Measurements from ENCODE around the gene TP53BP1.
A peak's percentile ranks its signal among the peaks of the same experiment; 100 is the strongest.

Gene TP53BP1

DNA sequence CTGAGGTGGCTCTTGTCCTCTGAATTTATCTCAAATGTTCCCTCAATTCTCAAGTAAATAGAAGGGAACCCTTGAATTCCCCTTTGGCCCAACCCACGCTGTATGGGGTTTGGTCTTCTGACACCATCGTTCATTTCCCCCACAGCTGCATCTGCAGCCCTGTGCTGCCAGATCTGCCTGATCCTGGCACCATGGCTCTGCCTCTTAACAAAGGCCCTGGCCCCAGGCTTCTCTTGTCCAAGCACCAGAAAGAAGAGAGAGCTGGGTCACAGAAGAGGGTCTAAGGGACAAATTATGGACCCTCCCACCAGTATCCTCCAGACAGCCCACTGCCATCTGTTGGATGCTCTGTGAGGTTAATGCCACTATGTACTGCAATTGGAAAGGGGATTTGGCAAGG, 26.2 kb upstream of the TP53BP1 start:
- TF ChIP-seq EZH2phosphoT487 (IDR thresholded peaks at IDR 0.05; ENCODE audit: borderline replicate concordance, low read length) (no peak), CTCF (IDR thresholded peaks at IDR 0.05; ENCODE audit: low read depth, low read length, poor library complexity, severe bottlenecking) (no peak)
- Histone ChIP-seq H3K27me3 (ENCODE audit: control insufficient read depth, low read length) (peaks cover 13% of the 10 kb centered on the region), H3K9me3 (ENCODE audit: control insufficient read depth, insufficient read depth, low read length) (no peaks in the 10 kb centered on the region), H3K9me2 (replicated peaks; ENCODE audit: control insufficient read depth, low read length) (no peaks in the 10 kb centered on the region), H3K4me3 (ENCODE audit: low read length) (no peak overlapping the region), H3K27ac (ENCODE audit: low read depth, low read length) (no peak overlapping the region), H3K4me1 (ENCODE audit: control insufficient read depth, low read length) (peaks cover 23% of the 10 kb centered on the region), H3K79me2 (ENCODE audit: control insufficient read depth, low read length) (no peaks in the 10 kb centered on the region), H4K20me1 (ENCODE audit: control insufficient read depth, insufficient read depth, low read depth, low read length) (no peaks in the 10 kb centered on the region), H3K4me2 (ENCODE audit: low read length) (peak overlapping the region; percentile 50; the same call in 1 of the 2 replicates), H3F3A (ENCODE audit: control insufficient read depth, insufficient read depth) (no peaks in the 10 kb centered on the region), H3K36me3 (ENCODE audit: control insufficient read depth, low read length) (no peaks in the 10 kb centered on the region)

- H3K4me2 ChIP-seq (ENCODE audit: low read length): peak overlapping the region; percentile 50
- TF ChIP-seq CTCF (IDR thresholded peaks at IDR 0.05; ENCODE audit: low read depth, low read length, poor library complexity, severe bottlenecking) (no peak), EZH2phosphoT487 (IDR thresholded peaks at IDR 0.05; ENCODE audit: borderline replicate concordance, low read length) (no peak)
- H3K79me2 ChIP-seq (ENCODE audit: control insufficient read depth, low read length): no peaks in the 10 kb centered on the region
- H3K27me3 ChIP-seq (ENCODE audit: control insufficient read depth, low read length): peaks cover 17% of the 10 kb centered on the region
- H3K4me1 ChIP-seq (ENCODE audit: control insufficient read depth, low read length): peaks cover 22% of the 10 kb centered on the region
- H3K36me3 ChIP-seq (ENCODE audit: control insufficient read depth, low read length): no peaks in the 10 kb centered on the region
- no peak overlapping the region for H3K27ac ChIP-seq (ENCODE audit: low read depth, low read length)
- H3K9me2 ChIP-seq (replicated peaks; ENCODE audit: control insufficient read depth, low read length): no peaks in the 10 kb centered on the region
- no peaks in the 10 kb centered on the region for H4K20me1 ChIP-seq (ENCODE audit: control insufficient read depth, insufficient read depth, low read depth, low read length)
- no peaks in the 10 kb centered on the region for H3F3A ChIP-seq (ENCODE audit: control insufficient read depth, insufficient read depth)
- H3K9me3 ChIP-seq (ENCODE audit: control insufficient read depth, insufficient read depth, low read length): no peaks in the 10 kb centered on the region
- H3K4me3 ChIP-seq (ENCODE audit: low read length): peak overlapping the region; percentile 64
Measured at GRCh38 chr15:43518197-43518761, 25.3 kb upstream of the TP53BP1 start.

GRCh38 chr15:43517354-43518196, 24.6 kb upstream of the TP53BP1 start, which contains the start of gene MAP1A:
TSS of gene MAP1A (plus strand) at chr15:43517608. CDS start at chr15:43521474, 3,866 bp downstream.
- H3F3A ChIP-seq (ENCODE audit: control insufficient read depth, insufficient read depth): no peaks in the 10 kb centered on the region
- no peaks in the 10 kb centered on the region for H3K9me3 ChIP-seq (ENCODE audit: control insufficient read depth, insufficient read depth, low read length)
- peak within 1 kb of the TSS; percentile 50 for H3K4me2 ChIP-seq (ENCODE audit: low read length)
- peaks cover 22% of the 10 kb centered on the region for H3K4me1 ChIP-seq (ENCODE audit: control insufficient read depth, low read length)
- H3K27ac ChIP-seq (ENCODE audit: low read depth, low read length): no peak within 1 kb of the TSS
- no peaks in the 10 kb centered on the region for H3K9me2 ChIP-seq (replicated peaks; ENCODE audit: control insufficient read depth, low read length)
- no peaks in the 10 kb centered on the region for H3K79me2 ChIP-seq (ENCODE audit: control insufficient read depth, low read length)
- peaks cover 19% of the 10 kb centered on the region for H3K27me3 ChIP-seq (ENCODE audit: control insufficient read depth, low read length)
- H3K4me3 ChIP-seq (ENCODE audit: low read length): peak within 1 kb of the TSS; percentile 64
- H4K20me1 ChIP-seq (ENCODE audit: control insufficient read depth, insufficient read depth, low read depth, low read length): no peaks in the 10 kb centered on the region
- H3K36me3 ChIP-seq (ENCODE audit: control insufficient read depth, low read length): no peaks in the 10 kb centered on the region
- no peak for TF ChIP-seq EZH2phosphoT487 (IDR thresholded peaks at IDR 0.05; ENCODE audit: borderline replicate concordance, low read length)
- TF ChIP-seq CTCF (IDR thresholded peaks at IDR 0.05; ENCODE audit: low read depth, low read length, poor library complexity, severe bottlenecking): no peak
